ENCODE data around the gene ACAD10. TPM values are rescaled to one million over a fixed set of nuclear protein-coding genes. Genes with fewer than 3 reads are reported as not detected.

The ACAD10 gene
- total RNA-seq (ENCODE audit: low replicate concordance), result 46.6 and 49.9 TPM in 2 replicates
- long read RNA-seq, full-length matches to known transcripts, result 29 of 60 reads
- long read RNA-seq, partial matches to known transcripts, result 15 of 60 reads
- long read RNA-seq, other reads (novel, unspliced or antisense), result 16 of 60 reads

DNA sequence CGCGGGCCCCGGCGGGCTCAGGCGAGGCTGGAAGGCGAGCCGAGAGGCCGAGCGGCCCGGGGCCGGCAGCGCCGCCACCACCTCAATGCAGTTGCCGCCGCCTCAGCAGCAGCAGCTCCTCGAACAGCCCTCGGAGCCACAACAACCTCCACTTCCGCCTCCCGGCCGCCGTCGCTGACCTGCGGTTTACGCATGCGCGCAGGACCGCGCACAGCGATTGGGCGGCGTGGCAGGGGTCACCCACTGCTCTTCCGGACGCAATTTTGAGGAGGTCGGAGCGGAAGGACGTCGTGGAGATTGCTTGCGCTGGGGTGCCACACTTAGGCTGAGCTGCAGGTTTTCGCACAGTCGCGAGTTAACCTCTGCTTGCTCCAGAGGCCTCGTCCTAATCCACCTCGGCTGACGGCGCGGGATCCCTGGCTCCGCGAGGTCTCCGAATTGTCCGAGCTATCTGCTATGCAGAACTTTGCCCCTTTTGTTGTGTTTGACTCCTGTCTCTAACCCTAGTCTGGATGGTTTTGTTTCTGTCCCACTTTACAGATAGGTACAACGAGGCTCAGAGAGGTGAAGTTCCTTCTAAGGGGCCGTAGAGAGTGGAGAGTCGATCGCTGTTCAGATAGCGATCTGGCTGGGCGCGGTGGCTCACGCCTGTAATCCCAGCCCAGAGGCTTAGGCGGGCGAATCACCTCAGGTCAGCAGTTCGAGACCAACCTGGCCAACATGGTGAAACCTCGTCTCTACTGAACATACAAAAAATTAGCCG is at the start of gene ACAD10, which contains the start of gene BRAP:
Gene ACAD10 (plus strand): TSS at position 243 of the 763 bp plus-strand sequence. CDS start 6,657 bp downstream, outside the sequence.
Gene BRAP (minus strand): TSS at position 146 of the 763 bp plus-strand sequence. CDS start 164 bp downstream, outside the sequence.
- Mint-ChIP-seq H3K27ac (peak within 1 kb of the TSS; percentile 96), H3K4me1 (ENCODE audit: unreplicated experiment) (peaks cover 18% of the 10 kb centered on the region), H3K27me3 (no peaks in the 10 kb centered on the region), H3K4me3 (peak within 1 kb of the TSS; percentile 99), H3K36me3 (peaks cover 11% of the 10 kb centered on the region), H3K9me3 (no peaks in the 10 kb centered on the region)
- TF ChIP-seq, protein P1, sequence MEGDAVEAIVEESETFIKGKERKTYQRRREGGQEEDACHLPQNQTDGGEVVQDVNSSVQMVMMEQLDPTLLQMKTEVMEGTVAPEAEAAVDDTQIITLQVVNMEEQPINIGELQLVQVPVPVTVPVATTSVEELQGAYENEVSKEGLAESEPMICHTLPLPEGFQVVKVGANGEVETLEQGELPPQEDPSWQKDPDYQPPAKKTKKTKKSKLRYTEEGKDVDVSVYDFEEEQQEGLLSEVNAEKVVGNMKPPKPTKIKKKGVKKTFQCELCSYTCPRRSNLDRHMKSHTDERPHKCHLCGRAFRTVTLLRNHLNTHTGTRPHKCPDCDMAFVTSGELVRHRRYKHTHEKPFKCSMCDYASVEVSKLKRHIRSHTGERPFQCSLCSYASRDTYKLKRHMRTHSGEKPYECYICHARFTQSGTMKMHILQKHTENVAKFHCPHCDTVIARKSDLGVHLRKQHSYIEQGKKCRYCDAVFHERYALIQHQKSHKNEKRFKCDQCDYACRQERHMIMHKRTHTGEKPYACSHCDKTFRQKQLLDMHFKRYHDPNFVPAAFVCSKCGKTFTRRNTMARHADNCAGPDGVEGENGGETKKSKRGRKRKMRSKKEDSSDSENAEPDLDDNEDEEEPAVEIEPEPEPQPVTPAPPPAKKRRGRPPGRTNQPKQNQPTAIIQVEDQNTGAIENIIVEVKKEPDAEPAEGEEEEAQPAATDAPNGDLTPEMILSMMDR (conservative IDR thresholded peaks at IDR 0.05), result no peak
- DNase-seq (ENCODE audit: extremely low spot score, unreplicated experiment), result peak; percentile 96

DNA sequence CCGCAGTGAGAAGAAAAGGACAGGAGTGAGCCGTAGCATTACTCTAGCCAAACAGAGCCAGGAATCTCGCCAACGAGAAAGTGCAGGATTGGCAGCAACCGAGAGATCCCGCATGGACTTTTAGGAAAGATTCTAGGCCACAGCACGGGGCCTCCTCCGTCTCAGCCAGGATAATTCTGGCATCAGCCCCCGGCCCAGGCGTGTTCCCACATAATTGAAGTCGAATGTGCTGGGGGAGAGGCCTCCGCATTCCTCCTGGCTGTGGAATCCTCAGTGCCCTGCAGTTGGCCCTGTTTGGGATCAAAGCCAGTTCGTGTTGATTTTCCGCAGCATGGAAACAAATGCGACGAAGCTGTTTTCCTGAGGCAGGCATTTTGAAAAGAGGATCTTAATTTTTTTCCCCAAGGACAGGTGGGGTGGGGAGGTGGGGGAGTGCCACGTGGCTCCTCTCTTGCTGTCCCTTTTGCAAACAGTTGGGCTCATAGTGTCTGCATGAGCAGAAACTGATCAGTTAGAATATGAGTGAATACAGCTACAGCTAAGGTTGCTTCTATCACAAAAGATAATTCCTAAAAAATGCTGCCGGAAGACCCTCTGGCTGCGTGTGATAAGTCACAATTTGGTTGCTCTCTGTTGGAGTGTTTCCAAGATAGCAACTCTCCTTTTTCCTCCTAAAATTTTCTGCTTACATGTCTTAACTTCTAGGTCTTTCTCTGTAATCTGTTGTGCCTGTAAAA is 49.5 kb upstream of the ACAD10 start:
- Mint-ChIP-seq H3K4me3 (peak overlapping the region; percentile 57), H3K36me3 (peaks cover 7% of the 10 kb centered on the region), H3K27me3 (no peaks in the 10 kb centered on the region), H3K9me3 (no peaks in the 10 kb centered on the region), H3K27ac (peak overlapping the region; percentile 86), H3K4me1 (ENCODE audit: unreplicated experiment) (peaks cover 32% of the 10 kb centered on the region)
- TF ChIP-seq, protein P1 (conservative IDR thresholded peaks at IDR 0.05), result no peak
- peak; percentile 74 for DNase-seq (ENCODE audit: extremely low spot score, unreplicated experiment)

DNA sequence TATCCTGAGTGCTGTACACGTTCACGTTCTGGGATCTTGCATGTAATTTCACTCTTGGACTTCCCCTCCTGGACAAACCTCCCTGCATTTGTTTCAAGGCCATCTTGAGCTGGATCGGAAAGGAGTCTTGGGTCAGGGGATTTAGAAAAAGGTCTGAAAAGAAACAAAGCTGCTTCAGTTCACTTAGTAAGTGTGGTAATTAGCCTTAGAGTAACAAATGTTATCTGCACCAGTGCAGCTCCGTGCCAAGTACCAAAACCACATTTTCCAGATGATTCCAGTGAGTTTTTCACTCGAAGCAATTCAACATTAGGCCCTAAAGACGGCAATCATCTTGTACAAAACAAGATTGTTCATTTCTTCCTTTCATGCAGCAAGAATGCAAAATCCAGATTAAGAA is 47.3 kb upstream of the ACAD10 start:
- peaks cover 7% of the 10 kb centered on the region for H3K36me3 Mint-ChIP-seq
- DNase-seq (ENCODE audit: extremely low spot score, unreplicated experiment), result no peak
- H3K4me3 Mint-ChIP-seq, result no peak overlapping the region
- no peaks in the 10 kb centered on the region for H3K9me3 Mint-ChIP-seq
- no peak overlapping the region for H3K27ac Mint-ChIP-seq
- peaks cover 40% of the 10 kb centered on the region for H3K4me1 Mint-ChIP-seq (ENCODE audit: unreplicated experiment)
- TF ChIP-seq, protein P1 (conservative IDR thresholded peaks at IDR 0.05), result no peak
- no peaks in the 10 kb centered on the region for H3K27me3 Mint-ChIP-seq

DNA sequence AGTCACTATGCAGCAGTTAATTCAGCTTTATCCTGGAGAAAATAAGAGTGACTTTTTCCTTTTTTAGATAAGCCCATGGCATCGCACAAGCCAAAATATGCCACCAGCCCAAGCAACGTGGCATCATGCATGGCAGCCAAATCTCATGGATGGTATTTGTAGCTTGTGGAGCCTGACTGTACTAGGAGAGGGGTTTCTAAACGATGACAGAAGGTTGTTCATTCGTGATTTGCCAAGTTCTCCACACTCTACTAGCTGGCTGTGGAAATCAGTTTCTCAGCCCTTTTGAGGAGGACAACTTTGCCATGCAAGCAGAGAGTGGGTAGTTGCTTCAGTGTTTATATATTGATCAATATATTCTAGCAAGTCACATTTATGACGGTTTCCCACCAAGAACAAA is 45.3 kb upstream of the ACAD10 start:
- H3K9me3 Mint-ChIP-seq, result no peaks in the 10 kb centered on the region
- H3K4me1 Mint-ChIP-seq (ENCODE audit: unreplicated experiment), result peaks cover 38% of the 10 kb centered on the region
- TF ChIP-seq, protein P1 (conservative IDR thresholded peaks at IDR 0.05), result no peak
- H3K27me3 Mint-ChIP-seq, result no peaks in the 10 kb centered on the region
- no peak overlapping the region for H3K4me3 Mint-ChIP-seq
- no peak overlapping the region for H3K27ac Mint-ChIP-seq
- H3K36me3 Mint-ChIP-seq, result peaks cover 11% of the 10 kb centered on the region
- DNase-seq (ENCODE audit: extremely low spot score, unreplicated experiment), result no peak

DNA sequence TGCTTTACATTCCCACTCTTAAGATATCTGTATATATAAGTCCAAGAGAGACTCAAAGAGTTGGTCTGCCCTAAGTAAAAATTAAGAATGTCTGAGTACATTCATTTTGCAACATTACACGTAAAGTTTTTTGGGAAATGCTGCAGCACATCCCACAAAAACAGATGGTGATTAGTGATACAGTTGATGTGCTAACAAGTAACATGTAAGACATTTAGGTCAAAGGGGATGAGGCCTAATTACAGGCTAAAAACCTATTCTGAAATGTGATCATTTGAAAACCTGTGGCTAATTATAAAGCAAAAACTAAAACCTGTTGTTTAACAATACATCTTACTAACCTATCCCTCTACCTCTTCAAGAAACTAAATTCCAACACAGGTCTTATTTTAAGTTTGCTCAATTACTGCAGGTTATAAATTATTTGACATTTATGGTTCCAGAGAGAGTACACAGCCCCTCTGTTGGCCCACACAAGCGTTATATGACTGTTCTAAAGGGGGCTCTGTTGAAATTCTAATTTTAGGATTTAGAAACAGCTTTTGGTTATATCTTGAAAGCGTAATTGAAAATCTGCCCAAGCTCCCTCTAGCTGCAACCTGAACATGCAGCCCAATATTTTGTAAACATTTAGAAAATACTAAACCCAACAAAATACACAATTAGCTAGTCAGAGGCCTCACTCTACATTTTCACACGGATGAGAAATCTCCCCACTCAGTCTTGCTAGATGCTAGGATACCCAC is 43.0 kb upstream of the ACAD10 start:
- Mint-ChIP-seq H3K27me3 (no peaks in the 10 kb centered on the region), H3K9me3 (no peaks in the 10 kb centered on the region), H3K27ac (peak overlapping the region; percentile 33), H3K4me3 (no peak overlapping the region), H3K36me3 (peaks cover 24% of the 10 kb centered on the region), H3K4me1 (ENCODE audit: unreplicated experiment) (peaks cover 21% of the 10 kb centered on the region)
- TF ChIP-seq, protein P1 (conservative IDR thresholded peaks at IDR 0.05), result no peak
- no peak for DNase-seq (ENCODE audit: extremely low spot score, unreplicated experiment)
